ENCODE data around the gene TPPP2.

TPPP2 gene

DNA sequence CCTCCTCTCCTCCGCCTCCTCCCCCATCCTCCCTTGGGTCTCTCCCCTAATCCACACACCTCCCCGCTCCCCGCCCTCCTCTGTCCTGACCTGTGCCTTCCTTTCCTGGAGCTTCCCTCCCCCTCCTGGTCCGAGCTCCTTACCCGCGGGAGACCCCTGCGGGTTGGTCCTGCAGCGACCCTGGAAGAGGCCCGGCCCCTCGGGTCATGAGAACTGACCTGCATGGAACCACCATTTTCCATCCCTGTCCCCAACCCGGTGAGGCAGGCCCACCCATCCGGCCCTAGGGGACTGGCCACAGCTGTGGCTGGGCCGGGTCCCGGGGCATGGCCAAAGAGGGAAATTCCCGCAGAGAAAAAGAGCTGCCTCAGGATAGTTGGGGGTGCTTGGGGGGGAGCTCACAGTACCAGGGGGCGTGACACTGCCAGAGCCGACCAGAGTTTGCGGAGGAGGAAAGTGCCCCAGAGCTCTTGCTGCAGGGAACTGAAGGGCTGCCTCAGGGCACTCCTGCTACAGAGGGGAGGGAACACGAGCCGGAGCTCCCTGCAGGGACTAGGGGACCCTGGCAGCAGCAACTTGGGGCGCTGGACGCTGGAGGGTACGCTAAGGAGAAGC, 40.7 kb downstream of the TPPP2 start:
- H3K36me3 ChIP-seq, result peaks cover 3 to 24% (median 16%) of the 10 kb centered on the region in 3 donors
- peak; percentile 62 to 79 for DNase-seq
- peaks cover 0 to 40% (median 28%) of the 10 kb centered on the region in 4 donors for H3K4me1 ChIP-seq
- no peaks in the 10 kb centered on the region for H3K9me3 ChIP-seq
- H3K4me3 ChIP-seq, result peak overlapping the region; percentile 76 to 77
- peak overlapping the region; percentile 86 to 92 for H3K27ac ChIP-seq
- TF ChIP-seq, protein P1, sequence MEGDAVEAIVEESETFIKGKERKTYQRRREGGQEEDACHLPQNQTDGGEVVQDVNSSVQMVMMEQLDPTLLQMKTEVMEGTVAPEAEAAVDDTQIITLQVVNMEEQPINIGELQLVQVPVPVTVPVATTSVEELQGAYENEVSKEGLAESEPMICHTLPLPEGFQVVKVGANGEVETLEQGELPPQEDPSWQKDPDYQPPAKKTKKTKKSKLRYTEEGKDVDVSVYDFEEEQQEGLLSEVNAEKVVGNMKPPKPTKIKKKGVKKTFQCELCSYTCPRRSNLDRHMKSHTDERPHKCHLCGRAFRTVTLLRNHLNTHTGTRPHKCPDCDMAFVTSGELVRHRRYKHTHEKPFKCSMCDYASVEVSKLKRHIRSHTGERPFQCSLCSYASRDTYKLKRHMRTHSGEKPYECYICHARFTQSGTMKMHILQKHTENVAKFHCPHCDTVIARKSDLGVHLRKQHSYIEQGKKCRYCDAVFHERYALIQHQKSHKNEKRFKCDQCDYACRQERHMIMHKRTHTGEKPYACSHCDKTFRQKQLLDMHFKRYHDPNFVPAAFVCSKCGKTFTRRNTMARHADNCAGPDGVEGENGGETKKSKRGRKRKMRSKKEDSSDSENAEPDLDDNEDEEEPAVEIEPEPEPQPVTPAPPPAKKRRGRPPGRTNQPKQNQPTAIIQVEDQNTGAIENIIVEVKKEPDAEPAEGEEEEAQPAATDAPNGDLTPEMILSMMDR (IDR thresholded peaks at IDR 0.05), result no peak
- intact Hi-C loops (cut with DNase I; ENCODE audit: low total_unique reads), result loop anchor here (1.0 kb wide), 1 partner anchor 34 kb away; no protein-coding TSS in a partner anchor
- no peaks in the 10 kb centered on the region for H3K27me3 ChIP-seq

DNA sequence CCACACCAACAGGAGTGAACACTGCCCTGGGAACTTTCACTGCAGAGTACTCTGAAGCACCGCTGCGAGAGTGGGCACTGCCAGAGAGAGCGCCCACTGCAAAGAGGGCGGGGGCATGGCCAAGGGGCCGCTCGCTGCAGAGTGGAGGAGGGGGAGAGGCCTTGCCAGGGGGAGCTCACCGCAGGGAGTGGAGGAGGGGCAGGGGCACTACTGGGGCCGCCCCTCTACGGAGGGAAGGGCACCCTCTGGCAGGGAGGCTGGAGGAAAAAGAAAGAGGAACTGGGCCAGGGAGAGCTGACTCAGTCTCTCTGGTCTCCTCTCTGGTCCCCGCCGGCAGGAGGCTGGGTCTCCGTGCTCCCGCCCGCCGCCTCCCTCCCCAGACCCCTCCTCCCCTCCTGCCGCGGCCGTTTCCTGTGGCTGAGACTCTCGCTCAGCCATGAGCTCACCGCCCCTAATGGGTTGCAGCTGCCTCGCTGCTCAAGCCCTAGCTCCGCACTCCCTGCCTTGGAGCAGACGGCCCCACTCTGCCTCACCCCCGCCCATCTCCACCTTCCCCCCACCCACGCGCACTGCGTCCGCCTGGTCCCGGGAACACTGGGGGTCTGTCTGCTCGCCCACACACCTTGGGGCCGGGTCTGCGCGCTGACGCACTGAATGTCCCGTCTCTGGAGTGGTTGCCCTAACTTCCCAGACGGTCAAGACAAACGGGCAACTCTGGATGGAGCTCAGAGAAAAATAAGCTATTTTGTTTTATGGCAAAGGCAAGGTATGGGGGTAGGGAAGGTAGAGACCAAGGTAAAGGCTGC, 41.4 kb downstream of the TPPP2 start:
- Histone ChIP-seq H3K36me3 (peaks cover 10 to 31% (median 23%) of the 10 kb centered on the region in 3 donors), H3K4me1 (peaks cover 0 to 40% (median 28%) of the 10 kb centered on the region in 4 donors), H3K27ac (peak overlapping the region; percentile 86 to 92), H3K9me3 (no peaks in the 10 kb centered on the region), H3K4me3 (peak overlapping the region; percentile 76 to 77), H3K27me3 (no peaks in the 10 kb centered on the region)
- intact Hi-C loops (cut with DNase I; ENCODE audit: low total_unique reads), result no loop called here
- peak; percentile 89 to 93 for DNase-seq
- TF ChIP-seq, protein P1 (IDR thresholded peaks at IDR 0.05), result no peak

DNA sequence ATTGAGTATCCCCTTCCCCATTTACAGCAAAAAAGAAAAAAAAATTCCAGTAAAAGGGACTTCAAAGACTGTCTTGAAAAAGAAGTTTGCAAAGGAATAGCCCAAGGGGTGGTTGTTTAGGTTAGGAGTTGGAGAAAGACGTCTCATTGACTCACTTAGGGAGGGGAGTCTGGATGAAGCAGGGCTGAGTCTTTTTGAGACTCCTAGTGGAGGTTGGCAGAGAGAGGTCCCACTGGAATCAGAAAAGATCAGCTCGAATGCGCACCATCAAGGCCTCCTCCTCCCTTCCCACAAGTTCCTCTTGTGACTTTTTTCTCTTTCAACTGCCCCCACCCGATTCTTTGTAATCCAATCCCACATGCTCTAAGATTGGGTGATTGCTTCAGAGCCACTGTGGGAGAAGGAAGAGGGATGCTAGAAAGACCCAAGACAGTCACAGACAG, 42.0 kb downstream of the TPPP2 start:
- H3K4me3 ChIP-seq, result peak overlapping the region; percentile 76 to 77
- DNase-seq, result peak in 1 of 2 donors; percentile 64
- peaks cover 13 to 37% (median 29%) of the 10 kb centered on the region in 3 donors for H3K36me3 ChIP-seq
- peak overlapping the region; percentile 86 to 92 for H3K27ac ChIP-seq
- H3K4me1 ChIP-seq, result peaks cover 0 to 40% (median 28%) of the 10 kb centered on the region in 4 donors
- TF ChIP-seq, protein P1 (IDR thresholded peaks at IDR 0.05), result peak in 1 of 2 experiments; percentile 6
- H3K27me3 ChIP-seq, result no peaks in the 10 kb centered on the region
- intact Hi-C loops (cut with DNase I; ENCODE audit: low total_unique reads), result no loop called here
- no peaks in the 10 kb centered on the region for H3K9me3 ChIP-seq

DNA sequence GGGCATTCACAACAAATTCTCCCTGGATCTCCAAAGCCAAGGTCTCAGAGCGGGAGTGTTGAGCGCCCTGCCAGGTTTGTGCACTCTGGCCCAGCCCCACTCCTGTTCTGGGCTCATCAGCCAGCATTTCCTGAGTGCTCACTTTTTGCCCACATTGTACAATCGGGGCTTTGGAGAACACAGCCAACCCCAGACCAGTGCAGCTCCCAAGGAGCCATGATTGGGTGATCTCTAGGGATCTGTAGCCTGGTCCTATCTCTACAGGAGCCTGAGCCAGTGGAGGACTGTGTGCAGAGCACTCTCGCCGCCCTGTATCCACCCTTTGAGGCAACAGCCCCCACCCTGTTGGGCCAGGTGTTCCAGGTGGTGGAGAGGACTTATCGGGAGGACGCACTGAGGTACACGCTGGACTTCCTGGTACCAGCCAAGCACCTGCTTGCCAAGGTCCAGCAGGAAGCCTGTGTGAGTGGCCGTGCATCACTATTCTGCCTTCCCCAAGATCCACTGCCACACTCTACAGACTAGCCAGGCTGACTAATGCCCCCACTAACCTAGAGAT, 42.8 kb downstream of the TPPP2 start:
- Histone ChIP-seq H3K4me1 (peaks cover 0 to 40% (median 28%) of the 10 kb centered on the region in 4 donors), H3K36me3 (peaks cover 13 to 45% (median 37%) of the 10 kb centered on the region in 3 donors), H3K4me3 (no peak overlapping the region), H3K27me3 (no peaks in the 10 kb centered on the region), H3K9me3 (no peaks in the 10 kb centered on the region), H3K27ac (peak overlapping the region; percentile 86 to 92)
- no peak for DNase-seq
- TF ChIP-seq, protein P1 (IDR thresholded peaks at IDR 0.05), result no peak
- intact Hi-C loops (cut with DNase I; ENCODE audit: low total_unique reads), result no loop called here

DNA sequence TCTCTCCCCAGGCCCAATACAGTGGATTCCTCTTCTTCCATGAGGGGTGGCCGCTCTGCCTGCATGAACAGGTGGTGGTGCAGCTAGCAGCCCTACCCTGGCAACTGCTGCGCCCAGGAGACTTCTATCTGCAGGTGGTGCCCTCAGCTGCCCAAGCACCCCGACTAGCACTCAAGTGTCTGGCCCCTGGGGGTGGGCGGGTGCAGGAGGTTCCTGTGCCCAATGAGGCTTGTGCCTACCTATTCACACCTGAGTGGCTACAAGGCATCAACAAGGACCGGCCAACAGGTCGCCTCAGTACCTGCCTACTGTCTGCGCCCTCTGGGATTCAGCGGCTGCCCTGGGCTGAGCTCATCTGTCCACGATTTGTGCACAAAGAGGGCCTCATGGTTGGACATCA, 43.9 kb downstream of the TPPP2 start:
- no peaks in the 10 kb centered on the region for H3K9me3 ChIP-seq
- H3K36me3 ChIP-seq, result peaks cover 24 to 56% (median 48%) of the 10 kb centered on the region in 3 donors
- H3K4me1 ChIP-seq, result peaks cover 0 to 35% (median 21%) of the 10 kb centered on the region in 4 donors
- intact Hi-C loops (cut with DNase I; ENCODE audit: low total_unique reads), result no loop called here
- TF ChIP-seq, protein P1 (IDR thresholded peaks at IDR 0.05), result no peak
- DNase-seq, result no peak
- H3K4me3 ChIP-seq, result no peak overlapping the region
- H3K27me3 ChIP-seq, result no peaks in the 10 kb centered on the region
- H3K27ac ChIP-seq, result no peak overlapping the region

Measured in tibial artery (tissue), 4 donors.